ENCODE measurements around the gene TACC3.

Gene TACC3

GRCh38 chr4:1749826-1750225, 28.5 kb downstream of the TACC3 start:
- TF ChIP-seq CTCF (IDR thresholded peaks at IDR 0.05; ENCODE audit: poor library complexity, severe bottlenecking), result no peak
- ATAC-seq (ENCODE audit: low read depth) (no peak), DNase-seq (ENCODE audit: low spot score) (no peak)
- peaks cover 3% of the 10 kb centered on the region; the same call in 1 of the 2 replicates for H3K36me3 ChIP-seq (ENCODE audit: low read depth)
- peaks cover 14% of the 10 kb centered on the region for H3K4me1 ChIP-seq (ENCODE audit: insufficient read depth, poor library complexity, severe bottlenecking)
- H3K27me3 ChIP-seq (ENCODE audit: insufficient read depth, poor library complexity, severe bottlenecking), result no peaks in the 10 kb centered on the region
- H3K4me3 ChIP-seq (ENCODE audit: severe bottlenecking), result no peak overlapping the region
- no peaks in the 10 kb centered on the region for H3K9me3 ChIP-seq (ENCODE audit: severe bottlenecking)
- no peak overlapping the region for H3K27ac ChIP-seq (ENCODE audit: poor library complexity, severe bottlenecking)

GRCh38 chr4:1750381-1751154, 29.2 kb downstream of the TACC3 start:
- Histone ChIP-seq H3K27ac (ENCODE audit: poor library complexity, severe bottlenecking) (no peak overlapping the region), H3K27me3 (ENCODE audit: insufficient read depth, poor library complexity, severe bottlenecking) (no peaks in the 10 kb centered on the region), H3K4me1 (ENCODE audit: insufficient read depth, poor library complexity, severe bottlenecking) (peaks cover 14% of the 10 kb centered on the region), H3K4me3 (ENCODE audit: severe bottlenecking) (no peak overlapping the region), H3K9me3 (ENCODE audit: severe bottlenecking) (no peaks in the 10 kb centered on the region), H3K36me3 (ENCODE audit: low read depth) (no peaks in the 10 kb centered on the region)
- ATAC-seq (ENCODE audit: low read depth) (no peak), DNase-seq (ENCODE audit: low spot score) (no peak)
- TF ChIP-seq CTCF (IDR thresholded peaks at IDR 0.05; ENCODE audit: poor library complexity, severe bottlenecking), result no peak

GRCh38 chr4:1751155-1751918, 30.0 kb downstream of the TACC3 start:
- TF ChIP-seq CTCF (IDR thresholded peaks at IDR 0.05; ENCODE audit: poor library complexity, severe bottlenecking), result no peak
- no peak for DNase-seq (ENCODE audit: low spot score)
- Histone ChIP-seq H3K27ac (ENCODE audit: poor library complexity, severe bottlenecking) (peak overlapping the region; percentile 72), H3K4me3 (ENCODE audit: severe bottlenecking) (no peak overlapping the region), H3K27me3 (ENCODE audit: insufficient read depth, poor library complexity, severe bottlenecking) (no peaks in the 10 kb centered on the region), H3K36me3 (ENCODE audit: low read depth) (no peaks in the 10 kb centered on the region), H3K9me3 (ENCODE audit: severe bottlenecking) (no peaks in the 10 kb centered on the region), H3K4me1 (ENCODE audit: insufficient read depth, poor library complexity, severe bottlenecking) (peaks cover 14% of the 10 kb centered on the region)
- no peak for ATAC-seq (ENCODE audit: low read depth)

GRCh38 chr4:1751919-1752283, 30.6 kb downstream of the TACC3 start:
- Histone ChIP-seq H3K27ac (ENCODE audit: poor library complexity, severe bottlenecking) (peak overlapping the region; percentile 72), H3K4me3 (ENCODE audit: severe bottlenecking) (no peak overlapping the region), H3K27me3 (ENCODE audit: insufficient read depth, poor library complexity, severe bottlenecking) (no peaks in the 10 kb centered on the region), H3K36me3 (ENCODE audit: low read depth) (no peaks in the 10 kb centered on the region), H3K9me3 (ENCODE audit: severe bottlenecking) (no peaks in the 10 kb centered on the region), H3K4me1 (ENCODE audit: insufficient read depth, poor library complexity, severe bottlenecking) (peaks cover 14% of the 10 kb centered on the region)
- no peak for DNase-seq (ENCODE audit: low spot score)
- peak; percentile 33 for ATAC-seq (ENCODE audit: low read depth)
- no peak for TF ChIP-seq CTCF (IDR thresholded peaks at IDR 0.05; ENCODE audit: poor library complexity, severe bottlenecking)

Measured in RWPE2 (cell line).